ENCODE data around the gene PRR35. TPM values are rescaled to one million over a fixed set of nuclear protein-coding genes. Genes with fewer than 3 reads are reported as not detected.

Gene PRR35
- total RNA-seq, 2 experiments from 2014 or later = not detected

GRCh38 chr16:577796-578195 lies 17.6 kb downstream of the PRR35 start:
- no peak for DNase-seq
- POLR2A ChIA-PET = no interaction called here
- H3K4me1 Mint-ChIP-seq = no peaks in the 10 kb centered on the region

GRCh38 chr16:578232-578869 lies 18.2 kb downstream of the PRR35 start:
- no peaks in the 10 kb centered on the region for H3K9me3 Mint-ChIP-seq
- no peaks in the 10 kb centered on the region for H3K27me3 Mint-ChIP-seq
- CTCF ChIA-PET = interaction anchor here (1.4 kb wide), 1 partner anchor 10 kb away, joined by 4 read pairs; no protein-coding TSS in a partner anchor
- H3K4me1 Mint-ChIP-seq = no peaks in the 10 kb centered on the region
- DNase-seq = no peak
- POLR2A ChIA-PET = no interaction called here
- H3K4me3 Mint-ChIP-seq = no peak overlapping the region
- no peaks in the 10 kb centered on the region for H3K36me3 Mint-ChIP-seq (ENCODE audit: low read depth)
- H3K27ac Mint-ChIP-seq = no peak overlapping the region

More at GRCh38 chr16:577796-578195, 17.6 kb downstream of the PRR35 start:
- Mint-ChIP-seq H3K9me3 (no peaks in the 10 kb centered on the region), H3K36me3 (ENCODE audit: low read depth) (no peaks in the 10 kb centered on the region), H3K4me3 (no peak overlapping the region), H3K27ac (no peak overlapping the region), H3K27me3 (no peaks in the 10 kb centered on the region)
- CTCF ChIA-PET = interaction anchor here (1.4 kb wide), 1 partner anchor 11 kb away, joined by 4 read pairs; no protein-coding TSS in a partner anchor

DNA sequence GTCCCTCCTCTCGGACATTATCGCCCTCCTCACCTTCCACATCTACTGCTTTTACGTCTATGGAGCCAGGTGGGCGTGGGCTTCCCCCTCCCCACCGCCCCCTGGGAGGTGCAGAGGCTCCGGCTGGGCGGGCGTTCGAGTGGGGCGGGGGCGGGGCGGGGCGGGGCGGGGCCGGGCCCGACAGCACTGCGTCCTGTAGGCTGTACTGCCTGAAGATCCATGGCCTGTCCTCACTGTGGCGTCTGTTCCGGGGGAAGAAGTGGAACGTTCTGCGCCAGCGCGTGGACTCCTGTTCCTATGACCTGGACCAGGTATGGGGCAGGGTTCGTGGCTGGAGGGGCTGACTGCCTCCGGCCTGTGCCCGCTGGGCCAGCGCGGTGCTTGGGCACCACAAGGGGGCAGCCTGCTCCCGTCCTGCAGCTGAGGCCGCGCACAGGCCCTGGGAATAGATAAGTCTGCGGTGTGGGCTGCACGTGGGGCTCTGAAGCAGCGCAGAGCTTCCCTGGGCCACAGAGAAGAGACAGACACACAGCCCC lies 18.7 kb downstream of the PRR35 start:
- ChIA-PET CTCF (interaction anchor here (0.7 to 1.4 kb wide), 2 partner anchors 10 to 14 kb away, joined by 3 to 4 read pairs; no protein-coding TSS in a partner anchor), POLR2A (no interaction called here)
- H3K27ac Mint-ChIP-seq = no peak overlapping the region
- no peaks in the 10 kb centered on the region for H3K9me3 Mint-ChIP-seq
- peak; percentile 65 for DNase-seq
- no peak overlapping the region for H3K4me3 Mint-ChIP-seq
- H3K36me3 Mint-ChIP-seq (ENCODE audit: low read depth) = no peaks in the 10 kb centered on the region
- H3K4me1 Mint-ChIP-seq = no peaks in the 10 kb centered on the region
- H3K27me3 Mint-ChIP-seq = no peaks in the 10 kb centered on the region

- peaks cover 2% of the 10 kb centered on the region for H3K4me1 Mint-ChIP-seq
- H3K36me3 Mint-ChIP-seq (ENCODE audit: low read depth) = no peaks in the 10 kb centered on the region
- peak overlapping the region; percentile 19 for H3K27ac Mint-ChIP-seq
- H3K9me3 Mint-ChIP-seq = no peaks in the 10 kb centered on the region
- POLR2A ChIA-PET = no interaction called here
- CTCF ChIA-PET = no interaction called here
- no peak overlapping the region for H3K4me3 Mint-ChIP-seq
- DNase-seq = no peak
- no peaks in the 10 kb centered on the region for H3K27me3 Mint-ChIP-seq
Observed at GRCh38 chr16:580141-580945, 20.1 kb downstream of the PRR35 start.

- ChIA-PET POLR2A (no interaction called here), CTCF (no interaction called here)
- Mint-ChIP-seq H3K4me1 (peaks cover 5% of the 10 kb centered on the region), H3K36me3 (ENCODE audit: low read depth) (no peaks in the 10 kb centered on the region), H3K27ac (no peak overlapping the region), H3K4me3 (no peak overlapping the region), H3K27me3 (no peaks in the 10 kb centered on the region), H3K9me3 (no peaks in the 10 kb centered on the region)
- no peak for DNase-seq
Observed at GRCh38 chr16:580946-581498, 20.8 kb downstream of the PRR35 start.

DNA sequence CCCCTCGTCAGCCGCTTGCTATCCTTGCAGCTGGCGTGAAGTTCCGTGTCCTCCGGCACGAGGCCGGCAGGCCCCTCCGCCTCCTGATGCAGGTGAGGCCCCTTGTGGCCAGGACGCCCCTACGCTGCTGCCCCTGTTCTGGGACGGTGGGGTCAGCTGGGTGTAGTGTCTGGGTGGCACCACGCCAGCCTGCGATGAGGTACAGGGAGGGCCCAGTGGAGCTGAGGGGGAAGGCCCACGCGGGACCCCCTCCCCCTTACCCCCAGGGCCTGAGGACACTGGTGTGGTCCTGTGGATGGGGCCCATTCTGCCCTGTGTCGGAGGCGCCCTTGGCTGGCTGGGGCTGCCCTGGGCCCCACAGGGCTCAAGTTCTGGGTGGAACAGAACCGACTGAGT lies 22.0 kb downstream of the PRR35 start:
- ChIA-PET CTCF (interaction anchor here (0.6 kb wide), 1 partner anchor 81 kb away, joined by 3 read pairs; no protein-coding TSS in a partner anchor), POLR2A (no interaction called here)
- H3K4me3 Mint-ChIP-seq = no peak overlapping the region
- H3K9me3 Mint-ChIP-seq = no peaks in the 10 kb centered on the region
- no peaks in the 10 kb centered on the region for H3K36me3 Mint-ChIP-seq (ENCODE audit: low read depth)
- no peak for DNase-seq
- peaks cover 7% of the 10 kb centered on the region for H3K4me1 Mint-ChIP-seq
- no peaks in the 10 kb centered on the region for H3K27me3 Mint-ChIP-seq
- H3K27ac Mint-ChIP-seq = no peak overlapping the region

- no peak overlapping the region for H3K27ac Mint-ChIP-seq
- H3K27me3 Mint-ChIP-seq = no peaks in the 10 kb centered on the region
- peaks cover 10% of the 10 kb centered on the region for H3K4me1 Mint-ChIP-seq
- H3K9me3 Mint-ChIP-seq = no peaks in the 10 kb centered on the region
- peaks cover 1% of the 10 kb centered on the region for H3K36me3 Mint-ChIP-seq (ENCODE audit: low read depth)
- CTCF ChIA-PET = interaction anchor here (0.6 kb wide), 2 partner anchors 81 to 698 kb away, joined by 3 to 4 read pairs; no protein-coding TSS in a partner anchor
- DNase-seq = no peak
- H3K4me3 Mint-ChIP-seq = no peak overlapping the region
- POLR2A ChIA-PET = no interaction called here
Observed at GRCh38 chr16:582614-583331, 22.6 kb downstream of the PRR35 start.

GRCh38 chr16:583470-583814 lies 23.2 kb downstream of the PRR35 start:
- H3K4me3 Mint-ChIP-seq = no peak overlapping the region
- ChIA-PET CTCF (no interaction called here), POLR2A (no interaction called here)
- no peaks in the 10 kb centered on the region for H3K27me3 Mint-ChIP-seq
- H3K27ac Mint-ChIP-seq = no peak overlapping the region
- H3K9me3 Mint-ChIP-seq = no peaks in the 10 kb centered on the region
- DNase-seq = no peak
- H3K36me3 Mint-ChIP-seq (ENCODE audit: low read depth) = peaks cover 1% of the 10 kb centered on the region
- peaks cover 15% of the 10 kb centered on the region for H3K4me1 Mint-ChIP-seq

DNA sequence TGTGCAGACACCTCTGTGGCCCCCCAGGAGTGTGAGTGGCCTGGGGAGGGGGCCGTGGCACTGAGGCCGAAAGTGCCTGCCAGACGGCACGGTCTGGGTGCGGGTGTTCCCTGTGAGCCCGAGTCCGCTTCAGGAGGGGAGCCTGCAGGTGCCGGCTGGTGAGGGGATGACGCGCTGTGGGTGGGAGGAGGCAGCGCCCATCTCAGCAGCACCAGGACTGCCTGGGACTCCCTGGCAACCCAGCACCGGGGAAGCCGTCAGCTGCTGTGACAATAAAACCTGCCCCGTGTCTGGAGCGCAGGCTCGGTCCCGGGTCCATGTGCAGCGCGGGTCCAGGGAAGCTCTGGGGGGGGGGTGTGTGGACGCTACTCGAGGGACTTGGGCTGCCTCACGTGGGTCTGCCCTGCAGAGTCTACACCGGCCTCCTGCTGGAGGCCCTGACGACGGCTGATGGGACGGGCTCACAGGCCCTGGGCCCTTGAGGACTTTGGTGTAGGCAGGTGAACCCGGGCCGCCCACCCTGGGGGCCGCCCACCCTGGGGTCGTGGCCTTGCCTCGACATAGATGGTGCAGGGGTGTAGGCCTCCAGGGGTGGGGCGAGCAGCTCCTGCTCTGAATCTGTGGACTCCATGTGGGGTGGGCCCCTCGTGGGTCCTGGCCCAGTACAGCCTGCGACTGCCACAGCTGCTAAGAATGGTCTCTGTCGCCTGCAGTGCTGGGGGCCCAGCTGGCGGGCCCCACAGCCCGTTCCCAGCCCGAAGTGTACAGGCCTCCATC lies 23.8 kb downstream of the PRR35 start:
- no peak for DNase-seq
- ChIA-PET POLR2A (no interaction called here), CTCF (interaction anchor here (1.0 kb wide), 1 partner anchor 17 kb away, joined by 3 read pairs; the partner anchor contains the start of gene NHLRC4)
- no peaks in the 10 kb centered on the region for H3K9me3 Mint-ChIP-seq
- no peaks in the 10 kb centered on the region for H3K27me3 Mint-ChIP-seq
- H3K4me1 Mint-ChIP-seq = peaks cover 15% of the 10 kb centered on the region
- peaks cover 1% of the 10 kb centered on the region for H3K36me3 Mint-ChIP-seq (ENCODE audit: low read depth)
- H3K27ac Mint-ChIP-seq = no peak overlapping the region
- H3K4me3 Mint-ChIP-seq = no peak overlapping the region

DNA sequence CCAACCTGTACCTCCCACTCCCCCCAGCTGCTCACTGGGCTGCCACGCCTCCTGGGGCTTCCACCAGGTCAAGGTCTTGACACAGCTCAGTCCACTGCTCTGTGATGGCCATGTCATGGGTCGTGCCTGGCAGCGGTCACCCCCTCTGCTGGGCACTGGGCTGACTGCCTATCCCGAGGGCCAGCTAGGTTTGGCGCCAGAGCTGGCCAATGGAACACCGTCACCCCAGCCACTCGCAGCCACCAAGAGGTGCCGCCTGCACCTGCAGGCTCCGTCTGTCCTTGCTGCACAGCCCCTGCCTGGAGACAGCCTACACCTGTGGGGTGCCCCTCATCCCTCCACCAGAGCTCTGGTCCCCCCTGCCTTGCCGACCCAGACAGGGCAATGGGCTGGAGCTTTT lies 25.2 kb downstream of the PRR35 start:
- H3K36me3 Mint-ChIP-seq (ENCODE audit: low read depth) = peaks cover 1% of the 10 kb centered on the region
- POLR2A ChIA-PET = no interaction called here

DNA sequence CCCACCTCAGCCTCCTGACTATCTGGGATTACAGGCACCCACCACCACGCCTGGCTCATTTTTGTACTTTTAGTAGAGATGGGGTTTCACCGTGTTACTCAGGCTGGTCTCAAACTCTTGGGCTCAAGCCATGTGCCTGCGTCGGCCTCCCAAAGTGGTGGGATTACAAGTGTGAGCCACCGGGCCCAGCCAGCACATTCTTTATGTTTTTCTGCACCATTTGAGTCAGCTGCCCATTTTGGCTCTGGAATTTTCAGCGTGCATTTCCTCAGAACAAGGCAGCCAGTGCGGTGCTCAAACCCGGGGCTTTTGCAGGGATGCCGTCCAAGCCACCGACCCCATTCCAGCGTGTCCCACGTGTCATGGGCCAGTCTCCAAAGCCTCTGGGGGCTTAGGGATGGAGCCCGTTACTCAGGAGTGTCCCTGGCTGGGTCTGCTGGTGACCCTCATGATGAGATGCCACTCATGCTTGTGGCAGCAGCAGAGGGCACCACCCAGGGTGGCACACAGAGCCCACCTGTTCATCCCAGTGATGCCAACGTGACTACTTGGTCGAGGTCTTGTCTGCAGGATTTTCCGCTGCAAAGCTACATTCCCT lies 26.0 kb downstream of the PRR35 start:
- H3K4me3 Mint-ChIP-seq = no peak overlapping the region
- CTCF ChIA-PET = interaction anchor here (1.0 kb wide), 1 partner anchor 16 kb away, joined by 4 read pairs; no protein-coding TSS in a partner anchor
- H3K36me3 Mint-ChIP-seq (ENCODE audit: low read depth) = peaks cover 1% of the 10 kb centered on the region
- POLR2A ChIA-PET = no interaction called here
- H3K9me3 Mint-ChIP-seq = no peaks in the 10 kb centered on the region
- H3K4me1 Mint-ChIP-seq = peaks cover 22% of the 10 kb centered on the region
- no peak for DNase-seq
- peak overlapping the region; percentile 2 for H3K27ac Mint-ChIP-seq
- H3K27me3 Mint-ChIP-seq = no peaks in the 10 kb centered on the region

More for the DNA sequence above, 25.2 kb downstream of the PRR35 start:
- no peak for DNase-seq
- H3K4me1 Mint-ChIP-seq = peaks cover 15% of the 10 kb centered on the region
- no peaks in the 10 kb centered on the region for H3K9me3 Mint-ChIP-seq
- CTCF ChIA-PET = interaction anchor here (0.9 to 1.0 kb wide), 3 partner anchors 17 to 51 kb away, joined by 3 to 4 read pairs (median 3); partner anchors contain the start of genes METTL26 and NHLRC4
- no peaks in the 10 kb centered on the region for H3K27me3 Mint-ChIP-seq
- H3K4me3 Mint-ChIP-seq = no peak overlapping the region
- no peak overlapping the region for H3K27ac Mint-ChIP-seq

Data from activated CD4-positive, alpha-beta T cell treated with anti-CD3 and anti-CD28 coated beads, Interleukin-2, amount 10 ng/mL, durations not matched to agents 7 days and 5 days (primary cell).